ENCODE results near the gene LTBP1.

The LTBP1 gene

GRCh38 chr2:33406622-33407021 is 459.9 kb downstream of the LTBP1 start:
- Mint-ChIP-seq H3K9me3 (peaks cover 7% of the 10 kb centered on the region), H3K27me3 (no peaks in the 10 kb centered on the region), H3K4me3 (no peak overlapping the region), H3K27ac (no peak overlapping the region), H3K36me3 (ENCODE audit: low read depth) (no peaks in the 10 kb centered on the region), H3K4me1 (ENCODE audit: low read depth) (peaks cover 7% of the 10 kb centered on the region)
- intact Hi-C loops (cut with micrococcal nuclease): loop anchor here (5.0 kb wide), 1 partner anchor 176 kb away; no protein-coding TSS in a partner anchor

- Mint-ChIP-seq H3K36me3 (ENCODE audit: low read depth) (no peaks in the 10 kb centered on the region), H3K27ac (no peak overlapping the region), H3K9me3 (peaks cover 7% of the 10 kb centered on the region), H3K27me3 (no peaks in the 10 kb centered on the region), H3K4me1 (ENCODE audit: low read depth) (peaks cover 7% of the 10 kb centered on the region), H3K4me3 (no peak overlapping the region)
- intact Hi-C loops (cut with micrococcal nuclease): loop anchor here (5.0 kb wide), 1 partner anchor 174 kb away; no protein-coding TSS in a partner anchor
Measured at GRCh38 chr2:33408109-33408508, 461.4 kb downstream of the LTBP1 start.

GRCh38 chr2:33409417-33409955 is 462.7 kb downstream of the LTBP1 start:
- no peak overlapping the region for H3K4me3 Mint-ChIP-seq
- H3K27ac Mint-ChIP-seq: no peak overlapping the region
- peaks cover 7% of the 10 kb centered on the region for H3K9me3 Mint-ChIP-seq
- intact Hi-C loops (cut with micrococcal nuclease): loop anchor here (5.0 kb wide), 1 partner anchor 173 kb away; no protein-coding TSS in a partner anchor
- peaks cover 7% of the 10 kb centered on the region for H3K4me1 Mint-ChIP-seq (ENCODE audit: low read depth)
- H3K36me3 Mint-ChIP-seq (ENCODE audit: low read depth): no peaks in the 10 kb centered on the region
- no peaks in the 10 kb centered on the region for H3K27me3 Mint-ChIP-seq

- intact Hi-C loops (cut with micrococcal nuclease): no loop called here
- H3K4me1 Mint-ChIP-seq (ENCODE audit: low read depth): no peaks in the 10 kb centered on the region
- no peak overlapping the region for H3K27ac Mint-ChIP-seq
- H3K4me3 Mint-ChIP-seq: no peak overlapping the region
- H3K36me3 Mint-ChIP-seq (ENCODE audit: low read depth): no peaks in the 10 kb centered on the region
- no peaks in the 10 kb centered on the region for H3K27me3 Mint-ChIP-seq
- peaks cover 7% of the 10 kb centered on the region for H3K9me3 Mint-ChIP-seq
Measured at GRCh38 chr2:33411765-33412164, 465.0 kb downstream of the LTBP1 start.

GRCh38 chr2:33412920-33413319 is 466.2 kb downstream of the LTBP1 start:
- intact Hi-C loops (cut with micrococcal nuclease): no loop called here
- H3K27ac Mint-ChIP-seq: no peak overlapping the region
- H3K4me1 Mint-ChIP-seq (ENCODE audit: low read depth): no peaks in the 10 kb centered on the region
- no peaks in the 10 kb centered on the region for H3K36me3 Mint-ChIP-seq (ENCODE audit: low read depth)
- H3K9me3 Mint-ChIP-seq: peaks cover 7% of the 10 kb centered on the region
- H3K27me3 Mint-ChIP-seq: no peaks in the 10 kb centered on the region
- H3K4me3 Mint-ChIP-seq: no peak overlapping the region

GRCh38 chr2:33419581-33420200 is 472.9 kb downstream of the LTBP1 start:
- Mint-ChIP-seq H3K4me3 (no peak overlapping the region), H3K27me3 (no peaks in the 10 kb centered on the region), H3K27ac (no peak overlapping the region), H3K4me1 (ENCODE audit: low read depth) (no peaks in the 10 kb centered on the region), H3K36me3 (ENCODE audit: low read depth) (no peaks in the 10 kb centered on the region), H3K9me3 (no peaks in the 10 kb centered on the region)
- intact Hi-C loops (cut with micrococcal nuclease): no loop called here

GRCh38 chr2:33420726-33421125 is 474.0 kb downstream of the LTBP1 start:
- H3K27ac Mint-ChIP-seq: no peak overlapping the region
- intact Hi-C loops (cut with micrococcal nuclease): no loop called here
- H3K27me3 Mint-ChIP-seq: no peaks in the 10 kb centered on the region
- no peaks in the 10 kb centered on the region for H3K36me3 Mint-ChIP-seq (ENCODE audit: low read depth)
- H3K9me3 Mint-ChIP-seq: no peaks in the 10 kb centered on the region
- no peak overlapping the region for H3K4me3 Mint-ChIP-seq
- H3K4me1 Mint-ChIP-seq (ENCODE audit: low read depth): peaks cover 5% of the 10 kb centered on the region

GRCh38 chr2:33421820-33422219 is 475.1 kb downstream of the LTBP1 start:
- intact Hi-C loops (cut with micrococcal nuclease): no loop called here
- Mint-ChIP-seq H3K27me3 (no peaks in the 10 kb centered on the region), H3K4me3 (no peak overlapping the region), H3K9me3 (no peaks in the 10 kb centered on the region), H3K27ac (no peak overlapping the region), H3K36me3 (ENCODE audit: low read depth) (no peaks in the 10 kb centered on the region), H3K4me1 (ENCODE audit: low read depth) (peaks cover 6% of the 10 kb centered on the region)

- no peaks in the 10 kb centered on the region for H3K27me3 Mint-ChIP-seq
- H3K9me3 Mint-ChIP-seq: no peaks in the 10 kb centered on the region
- intact Hi-C loops (cut with micrococcal nuclease): no loop called here
- no peak overlapping the region for H3K4me3 Mint-ChIP-seq
- no peaks in the 10 kb centered on the region for H3K36me3 Mint-ChIP-seq (ENCODE audit: low read depth)
- peaks cover 6% of the 10 kb centered on the region for H3K4me1 Mint-ChIP-seq (ENCODE audit: low read depth)
- no peak overlapping the region for H3K27ac Mint-ChIP-seq
Measured at GRCh38 chr2:33425161-33425560, 478.4 kb downstream of the LTBP1 start.

- no peak overlapping the region for H3K27ac Mint-ChIP-seq
Measured at GRCh38 chr2:33425586-33426031, 478.9 kb downstream of the LTBP1 start.

GRCh38 chr2:33426666-33427231 is 480.0 kb downstream of the LTBP1 start:
- no peak overlapping the region for H3K4me3 Mint-ChIP-seq
- intact Hi-C loops (cut with micrococcal nuclease): no loop called here
- H3K9me3 Mint-ChIP-seq: no peaks in the 10 kb centered on the region
- H3K27me3 Mint-ChIP-seq: peaks cover 2% of the 10 kb centered on the region
- H3K36me3 Mint-ChIP-seq (ENCODE audit: low read depth): no peaks in the 10 kb centered on the region
- H3K4me1 Mint-ChIP-seq (ENCODE audit: low read depth): peaks cover 6% of the 10 kb centered on the region
- H3K27ac Mint-ChIP-seq: no peak overlapping the region

More at GRCh38 chr2:33425586-33426031, 478.9 kb downstream of the LTBP1 start:
- intact Hi-C loops (cut with micrococcal nuclease): no loop called here
- H3K36me3 Mint-ChIP-seq (ENCODE audit: low read depth): no peaks in the 10 kb centered on the region
- peaks cover 6% of the 10 kb centered on the region for H3K4me1 Mint-ChIP-seq (ENCODE audit: low read depth)
- H3K4me3 Mint-ChIP-seq: no peak overlapping the region
- H3K27me3 Mint-ChIP-seq: no peaks in the 10 kb centered on the region
- no peaks in the 10 kb centered on the region for H3K9me3 Mint-ChIP-seq

GRCh38 chr2:33430077-33430476 is 483.3 kb downstream of the LTBP1 start:
- H3K4me3 Mint-ChIP-seq: no peak overlapping the region

GRCh38 chr2:33430856-33431255 is 484.1 kb downstream of the LTBP1 start:
- Mint-ChIP-seq H3K4me3 (no peak overlapping the region), H3K27me3 (peaks cover 2% of the 10 kb centered on the region), H3K9me3 (no peaks in the 10 kb centered on the region), H3K36me3 (ENCODE audit: low read depth) (no peaks in the 10 kb centered on the region), H3K27ac (no peak overlapping the region), H3K4me1 (ENCODE audit: low read depth) (peaks cover under 1% of the 10 kb centered on the region)
- intact Hi-C loops (cut with micrococcal nuclease): no loop called here

More at GRCh38 chr2:33430077-33430476, 483.3 kb downstream of the LTBP1 start:
- peaks cover 6% of the 10 kb centered on the region for H3K4me1 Mint-ChIP-seq (ENCODE audit: low read depth)
- H3K9me3 Mint-ChIP-seq: no peaks in the 10 kb centered on the region
- peaks cover 2% of the 10 kb centered on the region for H3K27me3 Mint-ChIP-seq
- intact Hi-C loops (cut with micrococcal nuclease): no loop called here
- no peaks in the 10 kb centered on the region for H3K36me3 Mint-ChIP-seq (ENCODE audit: low read depth)
- H3K27ac Mint-ChIP-seq: no peak overlapping the region

GRCh38 chr2:33432871-33433270 is 486.1 kb downstream of the LTBP1 start:
- H3K4me1 Mint-ChIP-seq (ENCODE audit: low read depth): no peaks in the 10 kb centered on the region
- intact Hi-C loops (cut with micrococcal nuclease): no loop called here
- no peak overlapping the region for H3K4me3 Mint-ChIP-seq
- H3K36me3 Mint-ChIP-seq (ENCODE audit: low read depth): no peaks in the 10 kb centered on the region
- no peaks in the 10 kb centered on the region for H3K9me3 Mint-ChIP-seq
- no peak overlapping the region for H3K27ac Mint-ChIP-seq
- peaks cover 2% of the 10 kb centered on the region for H3K27me3 Mint-ChIP-seq

Measured in dendritic cell treated with granulocyte-macrophage colony-stimulating factor and Interleukin-4, amounts not matched to agents 40 ng/mL and 50 ng/mL, for 4 days (primary cell).